Tibial nerve (tissue), 4 donors: Measurements from ENCODE around the gene FMN1.

Experiments used
- CTCF ChIP-seq, 5 experiments: fragments of 200-600 bp in 3 of 5; fragments of 450-650 bp in 2 of 5; sonication (generic) in 3 of 5; IDR thresholded peaks; one replicate each; pipeline ENCODE4 v1.5.1; 2016 to 2019; ENCODE audit warnings: antibody characterized with exemption in 5 of 5, mild to moderate bottlenecking in 3 of 5, moderate library complexity in 2 of 5
- EP300 ChIP-seq, 2 donors: sonication (generic); formaldehyde crosslinking; IDR thresholded peaks; one replicate each; pipeline ENCODE4 v1.6.1; 2017; ENCODE audit warnings: antibody characterized with exemption in 2 of 2, mild to moderate bottlenecking in 1 of 2
- POLR2A ChIP-seq, 2 donors: fragments of 450-650 bp; IDR thresholded peaks; one replicate each; pipeline ENCODE4 v1.6.1; 2017; ENCODE audit warnings: antibody characterized with exemption in 2 of 2, mild to moderate bottlenecking in 2 of 2, moderate library complexity in 2 of 2

- peak in 1 of 5 experiments; percentile 24 for TF ChIP-seq CTCF (IDR thresholded peaks at IDR 0.05)
- no peak for TF ChIP-seq EP300 (IDR thresholded peaks at IDR 0.05)
- TF ChIP-seq POLR2A (IDR thresholded peaks at IDR 0.05), result no peak
Observed at GRCh38 chr15:33226559-33227181, 32.2 kb upstream of the FMN1 start.
